Activated B cell treated with CpG ODN at 0.5 μM for 24 hours (primary cell): ENCODE results near the gene TNIP3. TPM values are rescaled to one million over a fixed set of nuclear protein-coding genes. Genes with fewer than 3 reads are reported as not detected.

Source experiments
- ATAC-seq: fragments of 200-7000 bp; cut with Tn5 transposase; one replicate; pipeline ENCODE4 v1.10.0; 2021; ENCODE audit warnings: low read depth, mild to moderate bottlenecking, moderate library complexity
- CTCF ChIA-PET: fragments of 350-600 bp; sonication (Branson Sonifier 250); formaldehyde crosslinking; loops from one replicate; lab custom pipeline; 2021; ENCODE audit warnings: antibody characterized with exemption; lab: Charles Lee
- POLR2A ChIA-PET: fragments of 350-600 bp; sonication (Branson Sonifier 250); formaldehyde crosslinking; loops from one replicate; lab custom pipeline; 2021; ENCODE audit warnings: antibody characterized with exemption; lab: Charles Lee
- DNase-seq: peaks from one replicate; pipeline ENCODE4 v3.0.0; 2022
- H3K27ac Mint-ChIP-seq: one replicate; pipeline ENCODE4 v1.8.0; 2020; ENCODE audit warnings: mixed read lengths
- H3K27me3 Mint-ChIP-seq: one replicate; pipeline ENCODE4 v1.8.0; 2021; ENCODE audit warnings: mixed read lengths
- H3K36me3 Mint-ChIP-seq: one replicate; pipeline ENCODE4 v1.8.0; 2021; ENCODE audit warnings: low read depth, mixed read lengths
- H3K4me1 Mint-ChIP-seq: one replicate; pipeline ENCODE4 v1.8.0; 2021; ENCODE audit warnings: mixed read lengths
- H3K4me3 Mint-ChIP-seq: one replicate; pipeline ENCODE4 v1.8.0; 2020; ENCODE audit warnings: mild to moderate bottlenecking, mixed read lengths
- H3K9me3 Mint-ChIP-seq: one replicate; pipeline ENCODE4 v1.8.0; 2020; ENCODE audit warnings: mixed read lengths
- intact Hi-C: fragments of 100-400 bp; cut with micrococcal nuclease; formaldehyde crosslinking; loops from one replicate; pipeline ENCODE4 v1.15.1; 2024
- total RNA-seq: library from RNA; stranded (reverse); gene quantifications from 2 replicates; pipeline ENCODE4 v1.2.3, GENCODE V29; 2022
- TF ChIP-seq, protein P1 (sequence below): fragments of 200-600 bp; IDR thresholded peaks from one replicate; pipeline ENCODE4 v1.8.0; 2022; ENCODE audit warnings: antibody characterized with exemption, mild to moderate bottlenecking

The TNIP3 gene
- total RNA-seq, 1 donor from 2014 or later: not detected

DNA sequence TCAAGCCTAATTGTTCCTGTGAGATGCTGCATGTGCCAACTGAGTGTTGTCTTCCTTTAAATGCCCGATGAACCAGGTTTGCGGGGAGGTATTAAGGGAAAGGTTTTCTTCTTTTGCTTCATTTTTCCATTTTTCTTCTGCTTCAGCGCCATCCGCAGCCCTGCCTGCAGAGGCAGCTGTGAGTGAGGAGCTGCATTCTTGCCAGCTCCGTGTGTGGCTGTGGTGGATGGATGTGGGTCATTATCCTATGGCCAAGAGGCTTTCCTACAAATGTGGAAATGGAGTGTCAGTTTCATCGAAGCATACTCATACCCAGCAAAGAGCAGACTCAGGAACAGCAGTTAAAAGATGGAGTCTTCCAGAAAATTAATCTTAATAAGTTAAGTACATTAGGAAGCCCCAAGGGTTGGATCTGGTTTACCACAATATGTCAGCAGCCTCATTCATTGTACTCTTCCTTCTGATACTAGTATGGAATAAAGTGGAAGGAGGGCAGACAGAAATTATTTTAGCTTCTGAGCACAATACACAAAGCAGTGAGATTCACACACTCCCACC lies 37.6 kb downstream of the TNIP3 start:
- H3K27ac Mint-ChIP-seq: no peak overlapping the region
- no peaks in the 10 kb centered on the region for H3K27me3 Mint-ChIP-seq
- peaks cover 2% of the 10 kb centered on the region for H3K9me3 Mint-ChIP-seq
- intact Hi-C loops: no loop called here
- TF ChIP-seq, protein P1, sequence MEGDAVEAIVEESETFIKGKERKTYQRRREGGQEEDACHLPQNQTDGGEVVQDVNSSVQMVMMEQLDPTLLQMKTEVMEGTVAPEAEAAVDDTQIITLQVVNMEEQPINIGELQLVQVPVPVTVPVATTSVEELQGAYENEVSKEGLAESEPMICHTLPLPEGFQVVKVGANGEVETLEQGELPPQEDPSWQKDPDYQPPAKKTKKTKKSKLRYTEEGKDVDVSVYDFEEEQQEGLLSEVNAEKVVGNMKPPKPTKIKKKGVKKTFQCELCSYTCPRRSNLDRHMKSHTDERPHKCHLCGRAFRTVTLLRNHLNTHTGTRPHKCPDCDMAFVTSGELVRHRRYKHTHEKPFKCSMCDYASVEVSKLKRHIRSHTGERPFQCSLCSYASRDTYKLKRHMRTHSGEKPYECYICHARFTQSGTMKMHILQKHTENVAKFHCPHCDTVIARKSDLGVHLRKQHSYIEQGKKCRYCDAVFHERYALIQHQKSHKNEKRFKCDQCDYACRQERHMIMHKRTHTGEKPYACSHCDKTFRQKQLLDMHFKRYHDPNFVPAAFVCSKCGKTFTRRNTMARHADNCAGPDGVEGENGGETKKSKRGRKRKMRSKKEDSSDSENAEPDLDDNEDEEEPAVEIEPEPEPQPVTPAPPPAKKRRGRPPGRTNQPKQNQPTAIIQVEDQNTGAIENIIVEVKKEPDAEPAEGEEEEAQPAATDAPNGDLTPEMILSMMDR: no peak
- DNase-seq (no peak), ATAC-seq (no peak)
- POLR2A ChIA-PET: no interaction called here
- H3K4me3 Mint-ChIP-seq: no peak overlapping the region
- H3K36me3 Mint-ChIP-seq: no peaks in the 10 kb centered on the region
- CTCF ChIA-PET: no interaction called here
- H3K4me1 Mint-ChIP-seq: no peaks in the 10 kb centered on the region

- ChIA-PET CTCF (no interaction called here), POLR2A (no interaction called here)
- no peaks in the 10 kb centered on the region for H3K36me3 Mint-ChIP-seq
- TF ChIP-seq, protein P1: no peak
- ATAC-seq (no peak), DNase-seq (no peak)
- intact Hi-C loops: no loop called here
- no peak overlapping the region for H3K4me3 Mint-ChIP-seq
- H3K27me3 Mint-ChIP-seq: no peaks in the 10 kb centered on the region
- no peak overlapping the region for H3K27ac Mint-ChIP-seq
- peaks cover 2% of the 10 kb centered on the region for H3K9me3 Mint-ChIP-seq
- no peaks in the 10 kb centered on the region for H3K4me1 Mint-ChIP-seq
Measured at GRCh38 chr4:121125498-121125885, 38.6 kb downstream of the TNIP3 start.

DNA sequence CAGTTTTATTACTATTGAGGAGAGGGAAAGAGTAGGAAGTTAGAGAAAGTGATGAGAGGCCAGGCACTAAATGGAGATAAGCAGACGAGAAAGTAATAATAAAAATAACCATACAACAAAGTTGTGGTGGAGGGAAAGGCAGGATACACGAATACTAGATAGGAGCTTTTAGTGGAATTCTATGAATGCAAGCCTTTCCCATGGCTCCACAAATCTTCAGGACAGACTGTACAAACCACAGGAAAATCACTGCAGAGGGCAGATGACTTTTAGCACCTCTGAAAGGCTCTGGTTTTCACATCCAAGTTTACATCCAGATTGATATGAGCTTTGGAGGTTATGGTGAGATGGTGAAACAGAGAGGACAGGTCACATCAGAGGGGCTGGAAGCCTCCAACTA lies 41.5 kb downstream of the TNIP3 start:
- no peak overlapping the region for H3K4me3 Mint-ChIP-seq
- TF ChIP-seq, protein P1: no peak
- H3K36me3 Mint-ChIP-seq: no peaks in the 10 kb centered on the region
- intact Hi-C loops: no loop called here
- ATAC-seq: no peak
- no peaks in the 10 kb centered on the region for H3K9me3 Mint-ChIP-seq
- ChIA-PET CTCF (no interaction called here), POLR2A (no interaction called here)
- H3K27ac Mint-ChIP-seq: no peak overlapping the region
- H3K27me3 Mint-ChIP-seq: no peaks in the 10 kb centered on the region
- H3K4me1 Mint-ChIP-seq: no peaks in the 10 kb centered on the region
- no peak for DNase-seq

DNA sequence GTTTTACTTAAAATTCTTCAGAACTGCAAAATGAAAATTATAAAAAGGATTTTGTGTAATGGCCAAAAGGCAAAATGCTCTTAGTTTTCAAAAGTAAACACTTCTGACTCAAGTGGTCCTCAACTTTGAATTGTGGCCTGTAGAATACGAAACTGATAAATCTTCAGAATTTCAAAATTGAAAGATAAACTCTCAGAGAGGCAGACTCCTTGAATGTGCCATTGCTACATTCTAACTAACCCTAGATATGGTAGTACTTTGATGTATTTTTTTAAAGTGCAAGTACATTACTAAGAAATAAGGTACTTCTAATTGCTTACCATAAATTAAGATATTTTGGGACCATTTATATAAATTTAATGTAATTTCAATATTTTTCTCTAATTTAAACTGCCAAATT lies 44.4 kb downstream of the TNIP3 start:
- ATAC-seq (no peak), DNase-seq (no peak)
- POLR2A ChIA-PET: no interaction called here
- H3K9me3 Mint-ChIP-seq: no peaks in the 10 kb centered on the region
- no peaks in the 10 kb centered on the region for H3K4me1 Mint-ChIP-seq
- intact Hi-C loops: no loop called here
- CTCF ChIA-PET: no interaction called here
- TF ChIP-seq, protein P1: no peak
- H3K4me3 Mint-ChIP-seq: no peak overlapping the region
- no peaks in the 10 kb centered on the region for H3K36me3 Mint-ChIP-seq
- H3K27me3 Mint-ChIP-seq: no peaks in the 10 kb centered on the region
- H3K27ac Mint-ChIP-seq: no peak overlapping the region

GRCh38 chr4:121118344-121118743 lies 45.8 kb downstream of the TNIP3 start:
- Mint-ChIP-seq H3K4me3 (no peak overlapping the region), H3K9me3 (no peaks in the 10 kb centered on the region), H3K4me1 (no peaks in the 10 kb centered on the region), H3K27ac (no peak overlapping the region), H3K36me3 (no peaks in the 10 kb centered on the region), H3K27me3 (no peaks in the 10 kb centered on the region)
- no peak for DNase-seq
- no peak for ATAC-seq
- intact Hi-C loops: no loop called here
- ChIA-PET CTCF (no interaction called here), POLR2A (no interaction called here)
- TF ChIP-seq, protein P1: no peak
